HepG2 (cell line): ENCODE results near the gene SRR.

Experiments
- CTCF ChIP-seq: sonication (generic); formaldehyde crosslinking; IDR thresholded peaks from 2 replicates; pipeline ENCODE4 v1.5.0; 2020; ENCODE audit warnings: mild to moderate bottlenecking, missing genetic modification reagents, moderate library complexity
- HDAC6 ChIP-seq: fragments of 200-600 bp; sonication (generic); IDR thresholded peaks from 2 replicates; pipeline ENCODE4 v1.7.0; 2017; ENCODE audit warnings: mild to moderate bottlenecking, antibody characterized with exemption, low read length, low read depth
- ZNF318 ChIP-seq: sonication (generic); formaldehyde crosslinking; IDR thresholded peaks from 2 replicates; pipeline ENCODE4 v1.4.0; 2020; ENCODE audit warnings: mild to moderate bottlenecking, missing genetic modification reagents

GRCh38 chr17:2337544-2338314, 34.0 kb downstream of the SRR start:
- no peak for TF ChIP-seq CTCF (CRISPR knock-in tag)
- TF ChIP-seq ZNF318 = no peak
- no peak for TF ChIP-seq HDAC6
